Gastroesophageal sphincter (tissue), 2 donors: ENCODE results near the gene COA8.

Source experiments
- POLR2A ChIP-seq, 2 donors: fragments of 450-650 bp; IDR thresholded peaks; one replicate each; pipeline ENCODE4 v1.6.1; 2017; ENCODE audit warnings: antibody characterized with exemption in 2 of 2, mild to moderate bottlenecking in 2 of 2, moderate library complexity in 1 of 2
- POLR2AphosphoS5 ChIP-seq: sonication (generic); formaldehyde crosslinking; IDR thresholded peaks from one replicate; pipeline ENCODE4 v1.6.1; 2017; ENCODE audit warnings: antibody characterized with exemption

- TF ChIP-seq POLR2AphosphoS5 (no peak), POLR2A (IDR thresholded peaks at IDR 0.05) (no peak)
Measured at GRCh38 chr14:103533999-103534575, 28.7 kb upstream of the COA8 start.
